GM12878 (cell line): ENCODE results near the gene PKMYT1. TPM values are rescaled to one million over a fixed set of nuclear protein-coding genes. Genes with fewer than 3 reads are reported as not detected.
A peak's percentile ranks its signal among the peaks of the same experiment; 100 is the strongest.

ENCODE experiments used
- BACH1 ChIP-seq: fragments of 450-650 bp; IDR thresholded peaks from 2 replicates; pipeline ENCODE4 v1.6.1; 2017; ENCODE audit warnings: mild to moderate bottlenecking, borderline replicate concordance
- BRCA1 ChIP-seq: IDR thresholded peaks from 2 replicates; pipeline ENCODE4 v1.6.1; 2011; ENCODE audit warnings: low read depth, low read length, improper control_type of control experiment
- CBFB ChIP-seq: IDR thresholded peaks from 2 replicates; pipeline ENCODE4 v1.6.1; 2016; ENCODE audit warnings: antibody characterized with exemption, low read depth
- E4F1 ChIP-seq: fragments of 450-650 bp; IDR thresholded peaks from 2 replicates; pipeline ENCODE4 v1.6.1; 2018; ENCODE audit warnings: borderline replicate concordance, mild to moderate bottlenecking; ENCODE audit not compliant: partially characterized antibody
- HDAC6 ChIP-seq: fragments of 200-600 bp; sonication (generic); IDR thresholded peaks from one replicate; pipeline ENCODE4 v1.8.0; 2017; ENCODE audit warnings: antibody characterized with exemption; ENCODE audit not compliant: unreplicated experiment
- HDGF ChIP-seq: fragments of 450-650 bp; IDR thresholded peaks from 2 replicates; pipeline ENCODE4 v1.6.1; 2016; ENCODE audit warnings: antibody characterized with exemption
- MTA3 ChIP-seq: IDR thresholded peaks from 2 replicates; pipeline ENCODE4 v1.6.1; 2012; ENCODE audit warnings: low read length, inconsistent platforms, borderline replicate concordance
- MXI1 ChIP-seq: fragments of 150-350 bp; IDR thresholded peaks from 2 replicates; pipeline ENCODE4 v1.6.1; 2011; ENCODE audit warnings: low read depth, mild to moderate bottlenecking, inconsistent platforms, low read length, improper control_type of control experiment
- NFIC ChIP-seq: IDR thresholded peaks from 2 replicates; pipeline ENCODE4 v1.6.1; 2012; ENCODE audit warnings: low read depth, mild to moderate bottlenecking, inconsistent platforms, low read length, moderate library complexity
- NFXL1 ChIP-seq: fragments of 450-650 bp; IDR thresholded peaks from 2 replicates; pipeline ENCODE4 v1.6.1; 2017; ENCODE audit warnings: antibody characterized with exemption, mild to moderate bottlenecking, borderline replicate concordance
- NKRF ChIP-seq: fragments of 450-650 bp; conservative IDR thresholded peaks from 2 replicates; pipeline ENCODE4 v1.6.1; 2017; ENCODE audit warnings: mild to moderate bottlenecking, moderate library complexity
- PAX8 ChIP-seq: fragments of 450-650 bp; IDR thresholded peaks from 2 replicates; pipeline ENCODE4 v1.6.1; 2017; ENCODE audit warnings: mild to moderate bottlenecking, moderate library complexity
- PML ChIP-seq: IDR thresholded peaks from 2 replicates; pipeline ENCODE4 v1.6.1; 2012; ENCODE audit warnings: low read length, inconsistent platforms
- POLR2A ChIP-seq: IDR thresholded peaks from 2 replicates; pipeline ENCODE4 v1.6.1; 2011; ENCODE audit warnings: low read depth, mild to moderate bottlenecking, low read length
- SMAD1 ChIP-seq: fragments of 450-650 bp; IDR thresholded peaks from 2 replicates; pipeline ENCODE4 v1.6.1; 2018; ENCODE audit warnings: mild to moderate bottlenecking, low read depth; ENCODE audit not compliant: partially characterized antibody
- SP1 ChIP-seq: IDR thresholded peaks from one replicate; pipeline ENCODE4 v1.6.1; 2011; ENCODE audit warnings: low read depth, low read length
- TCF3 ChIP-seq: IDR thresholded peaks from 2 replicates; pipeline ENCODE4 v1.6.1; 2012; ENCODE audit warnings: low read depth, mild to moderate bottlenecking, low read length, borderline replicate concordance; ENCODE audit not compliant: insufficient read depth
- USF2 ChIP-seq: IDR thresholded peaks from 2 replicates; pipeline ENCODE4 v1.6.1; 2011; ENCODE audit warnings: low read depth, low read length, improper control_type of control experiment, borderline replicate concordance
- YY1 ChIP-seq: IDR thresholded peaks from 2 replicates; pipeline ENCODE4 v1.6.1; 2011; ENCODE audit warnings: low read depth, mild to moderate bottlenecking, low read length
- ZNF207 ChIP-seq: fragments of 450-650 bp; IDR thresholded peaks from 2 replicates; pipeline ENCODE4 v1.6.1; 2014; ENCODE audit warnings: antibody characterized with exemption, mild to moderate bottlenecking, borderline replicate concordance
- polyA plus RNA-seq, 11 experiments: library from polyadenylated mRNA; depleted of rRNA in 4 of 11; unstranded in 6 of 11; stranded (reverse) in 5 of 11; fragments of >200 nt; fragmentation: Nextera tagmentation in 4 of 11; fragmentation: Illumina TruSeq in 1 of 11; extraction: Ambion mirVana in 4 of 11; extraction: Trizol in 1 of 11; gene quantifications; 1 replicate in 1 of 11; 2 replicates in 10 of 11; pipeline versions ENCODE4 v1.2.1 to v1.2.3, GENCODE V29; 2011 to 2016; ENCODE audit warnings: inconsistent platforms in 2 of 11, missing spikeins in 2 of 11, low read depth in 1 of 11
- total RNA-seq, 4 experiments: library from RNA; depleted of rRNA in 3 of 4; stranded (reverse); fragments of >200 nt in 3 of 4; fragmentation: Illumina TruSeq in 1 of 4; extraction: Trizol in 1 of 4; gene quantifications; 2 replicates each; pipeline versions ENCODE4 v1.2.1 to v1.2.3, GENCODE V29; 2013 to 2021
- TF ChIP-seq, protein P1 (sequence below): fragments of 450-650 bp; IDR thresholded peaks from 2 replicates; pipeline ENCODE4 v1.6.1; 2017; ENCODE audit warnings: mild to moderate bottlenecking, moderate library complexity

Gene PKMYT1
- total and polyA plus RNA-seq, 10 of the 15 experiments (the other 5 are each of a cell fraction or from before 2014, with no cell fraction given) = 4.6 to 101 (median 29.9) TPM

GRCh38 chr16:2980227-2981176, at the start of gene PKMYT1 (continued):
- TF ChIP-seq BRCA1 (no peak), NFXL1 (no peak), SMAD1 (no peak), PAX8 (no peak), E4F1 (peak; percentile 65), POLR2A (peak; percentile 98), SP1 (peak; percentile 63), TCF3 (peak; percentile 58; the same call in 1 of the 2 replicates), HDGF (peak; percentile 59; the same call in 1 of the 2 replicates), USF2 (no peak), NKRF (peak; percentile 99), ZNF207 (no peak), PML (peak; percentile 58; the same call in 1 of the 2 replicates), NFIC (no peak), MXI1 (peak; percentile 79), HDAC6 (no peak), CBFB (no peak), BACH1 (peak; percentile 77), MTA3 (no peak), YY1 (peak; percentile 11; the same call in 1 of the 2 replicates)
- TF ChIP-seq, protein P1, sequence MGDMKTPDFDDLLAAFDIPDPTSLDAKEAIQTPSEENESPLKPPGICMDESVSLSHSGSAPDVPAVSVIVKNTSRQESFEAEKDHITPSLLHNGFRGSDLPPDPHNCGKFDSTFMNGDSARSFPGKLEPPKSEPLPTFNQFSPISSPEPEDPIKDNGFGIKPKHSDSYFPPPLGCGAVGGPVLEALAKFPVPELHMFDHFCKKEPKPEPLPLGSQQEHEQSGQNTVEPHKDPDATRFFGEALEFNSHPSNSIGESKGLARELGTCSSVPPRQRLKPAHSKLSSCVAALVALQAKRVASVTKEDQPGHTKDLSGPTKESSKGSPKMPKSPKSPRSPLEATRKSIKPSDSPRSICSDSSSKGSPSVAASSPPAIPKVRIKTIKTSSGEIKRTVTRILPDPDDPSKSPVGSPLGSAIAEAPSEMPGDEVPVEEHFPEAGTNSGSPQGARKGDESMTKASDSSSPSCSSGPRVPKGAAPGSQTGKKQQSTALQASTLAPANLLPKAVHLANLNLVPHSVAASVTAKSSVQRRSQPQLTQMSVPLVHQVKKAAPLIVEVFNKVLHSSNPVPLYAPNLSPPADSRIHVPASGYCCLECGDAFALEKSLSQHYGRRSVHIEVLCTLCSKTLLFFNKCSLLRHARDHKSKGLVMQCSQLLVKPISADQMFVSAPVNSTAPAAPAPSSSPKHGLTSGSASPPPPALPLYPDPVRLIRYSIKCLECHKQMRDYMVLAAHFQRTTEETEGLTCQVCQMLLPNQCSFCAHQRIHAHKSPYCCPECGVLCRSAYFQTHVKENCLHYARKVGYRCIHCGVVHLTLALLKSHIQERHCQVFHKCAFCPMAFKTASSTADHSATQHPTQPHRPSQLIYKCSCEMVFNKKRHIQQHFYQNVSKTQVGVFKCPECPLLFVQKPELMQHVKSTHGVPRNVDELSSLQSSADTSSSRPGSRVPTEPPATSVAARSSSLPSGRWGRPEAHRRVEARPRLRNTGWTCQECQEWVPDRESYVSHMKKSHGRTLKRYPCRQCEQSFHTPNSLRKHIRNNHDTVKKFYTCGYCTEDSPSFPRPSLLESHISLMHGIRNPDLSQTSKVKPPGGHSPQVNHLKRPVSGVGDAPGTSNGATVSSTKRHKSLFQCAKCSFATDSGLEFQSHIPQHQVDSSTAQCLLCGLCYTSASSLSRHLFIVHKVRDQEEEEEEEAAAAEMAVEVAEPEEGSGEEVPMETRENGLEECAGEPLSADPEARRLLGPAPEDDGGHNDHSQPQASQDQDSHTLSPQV = no peak
